ENCODE results near the gene LAG3. TPM values are rescaled to one million over a fixed set of nuclear protein-coding genes. Genes with fewer than 3 reads are reported as not detected.
"Not testable (repeated sequence)": the region's sequence is repeated elsewhere in the genome, so short reads cannot be mapped to it uniquely, and the experiment has no call there.

Gene LAG3
- 1.3 TPM for total RNA-seq
- long read RNA-seq, result 0 reads

DNA sequence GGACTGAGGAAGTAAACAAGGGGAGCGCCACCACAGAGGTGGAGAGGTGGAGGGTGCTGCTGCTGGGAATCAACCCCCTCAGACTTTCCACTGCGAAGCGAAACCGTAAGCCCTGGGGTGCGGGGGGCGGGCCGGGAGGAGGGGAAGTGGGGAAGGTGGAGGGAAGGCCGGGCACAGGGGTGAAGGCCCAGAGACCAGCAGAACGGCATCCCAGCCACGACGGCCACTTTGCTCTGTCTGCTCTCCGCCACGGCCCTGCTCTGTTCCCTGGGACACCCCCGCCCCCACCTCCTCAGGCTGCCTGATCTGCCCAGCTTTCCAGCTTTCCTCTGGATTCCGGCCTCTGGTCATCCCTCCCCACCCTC is at the start of gene LAG3:
Gene LAG3, plus strand, starts transcription at position 190 of the 365 bp plus-strand sequence. CDS start 333 bp downstream, outside the sequence.
- DNase-seq (ENCODE audit: low spot score), result no peak

DNA sequence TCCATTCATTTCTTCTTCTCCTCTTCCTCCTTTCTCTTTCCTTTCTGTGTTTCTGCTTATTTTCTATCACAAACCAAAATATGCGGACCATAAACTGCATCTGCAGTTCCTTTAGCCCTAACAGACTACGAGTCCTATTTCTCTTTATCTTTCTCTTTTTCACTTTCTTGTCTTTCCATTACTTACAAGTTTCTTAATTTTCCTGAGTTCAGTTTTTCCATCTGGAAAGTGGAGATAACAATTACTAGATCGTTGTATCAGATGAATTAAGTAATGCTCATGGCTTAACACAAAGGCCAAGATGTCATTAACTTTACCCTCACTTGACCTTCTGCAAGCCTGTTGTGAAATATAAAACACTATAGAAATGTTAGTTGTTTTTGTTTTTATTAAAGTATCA is 49.5 kb upstream of the LAG3 start:
- DNase-seq (ENCODE audit: low spot score), result no peak

DNA sequence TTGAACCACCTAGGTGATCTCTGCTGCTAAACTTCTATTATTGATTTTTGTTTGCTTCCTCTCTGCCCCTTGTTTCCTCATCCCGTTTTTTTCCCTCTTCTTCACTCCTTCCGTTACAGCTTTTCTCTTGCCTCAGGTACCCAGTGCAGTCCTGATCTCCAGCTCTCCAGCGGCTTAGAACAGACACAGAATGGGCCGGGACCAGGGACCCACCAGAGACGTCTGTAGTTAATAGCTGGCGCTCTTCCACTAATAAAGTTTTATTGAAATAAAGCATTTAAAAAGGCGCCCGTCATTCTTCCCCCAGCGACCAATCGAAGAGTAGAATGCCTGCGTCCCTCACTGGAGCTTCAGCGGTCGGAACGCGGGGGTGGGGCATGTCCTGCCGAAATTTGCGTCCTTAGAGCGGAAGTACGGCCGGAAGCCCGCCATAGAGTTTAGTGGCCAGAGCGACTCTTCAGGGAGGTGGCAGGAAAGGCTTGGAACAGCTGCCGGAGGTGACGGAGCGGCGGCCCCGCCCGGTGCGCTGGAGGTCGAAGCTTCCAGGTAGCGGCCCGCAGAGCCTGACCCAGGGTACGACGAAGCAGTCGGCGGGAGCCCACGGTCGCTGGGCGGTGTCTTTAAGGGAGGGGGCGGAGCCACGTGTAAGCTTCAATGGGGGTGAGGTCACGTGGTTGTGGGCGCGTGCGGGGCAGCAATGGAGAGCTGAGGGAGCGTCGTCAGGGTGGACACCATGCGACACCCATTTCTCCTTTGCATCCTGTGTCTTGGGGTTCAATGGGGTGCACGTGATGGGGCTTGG is 48.5 kb upstream of the LAG3 start, which contains the start of gene COPS7A:
Gene COPS7A, plus strand, starts transcription at position 440 of the 802 bp plus-strand sequence. CDS start 611 bp downstream, outside the sequence.
- DNase-seq (ENCODE audit: low spot score), result peak; percentile 98

DNA sequence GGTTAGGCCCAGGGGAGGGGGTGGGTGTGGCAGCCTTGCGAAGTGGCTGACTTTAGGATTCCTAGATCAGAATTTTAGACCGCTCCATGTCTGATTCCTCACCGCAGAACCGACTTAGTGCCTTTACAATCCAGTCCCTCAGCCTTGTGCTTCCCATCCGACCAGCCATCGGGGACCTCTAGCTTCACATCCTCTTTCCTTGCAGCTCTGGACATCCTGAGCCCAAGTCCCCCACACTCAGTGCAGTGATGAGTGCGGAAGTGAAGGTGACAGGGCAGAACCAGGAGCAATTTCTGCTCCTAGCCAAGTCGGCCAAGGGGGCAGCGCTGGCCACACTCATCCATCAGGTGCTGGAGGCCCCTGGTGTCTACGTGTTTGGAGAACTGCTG is 47.9 kb upstream of the LAG3 start:
- DNase-seq (ENCODE audit: low spot score), result no peak

DNA sequence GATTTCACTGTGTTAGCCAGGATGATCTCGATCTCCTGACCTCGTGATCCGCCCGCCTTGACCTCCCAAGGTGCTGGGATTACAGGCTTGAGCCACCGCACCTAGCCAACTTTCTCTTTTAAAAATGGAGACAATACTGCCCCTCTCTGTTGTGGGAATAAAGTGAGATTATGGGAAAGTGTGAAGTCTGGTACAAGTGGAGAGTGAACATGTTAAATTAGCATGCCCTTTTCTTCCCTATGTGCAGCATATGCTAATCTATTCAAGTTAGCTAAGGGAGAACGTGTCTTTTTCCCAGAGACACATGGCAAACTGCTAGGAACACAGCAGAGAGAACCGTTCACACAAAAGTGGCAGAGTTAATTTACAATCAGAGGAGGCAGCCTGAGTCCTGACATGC is 47.0 kb upstream of the LAG3 start:
- DNase-seq (ENCODE audit: low spot score), result no peak

DNA sequence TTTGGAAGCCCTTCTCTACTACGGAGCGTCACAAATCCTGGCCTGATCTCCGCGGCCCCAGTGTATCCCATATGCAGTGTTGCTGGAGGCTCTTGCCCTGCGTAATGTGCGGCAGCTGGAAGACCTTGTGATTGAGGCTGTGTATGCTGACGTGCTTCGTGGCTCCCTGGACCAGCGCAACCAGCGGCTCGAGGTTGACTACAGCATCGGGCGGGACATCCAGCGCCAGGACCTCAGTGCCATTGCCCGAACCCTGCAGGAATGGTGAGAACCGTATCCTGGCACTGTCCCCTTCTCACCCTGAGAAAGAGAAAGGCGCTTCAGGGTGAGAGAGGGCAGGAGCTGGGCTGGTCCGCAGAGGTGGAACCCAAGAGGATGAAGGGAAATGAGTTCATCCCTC is 43.1 kb upstream of the LAG3 start:
- no peak for DNase-seq (ENCODE audit: low spot score)

DNA sequence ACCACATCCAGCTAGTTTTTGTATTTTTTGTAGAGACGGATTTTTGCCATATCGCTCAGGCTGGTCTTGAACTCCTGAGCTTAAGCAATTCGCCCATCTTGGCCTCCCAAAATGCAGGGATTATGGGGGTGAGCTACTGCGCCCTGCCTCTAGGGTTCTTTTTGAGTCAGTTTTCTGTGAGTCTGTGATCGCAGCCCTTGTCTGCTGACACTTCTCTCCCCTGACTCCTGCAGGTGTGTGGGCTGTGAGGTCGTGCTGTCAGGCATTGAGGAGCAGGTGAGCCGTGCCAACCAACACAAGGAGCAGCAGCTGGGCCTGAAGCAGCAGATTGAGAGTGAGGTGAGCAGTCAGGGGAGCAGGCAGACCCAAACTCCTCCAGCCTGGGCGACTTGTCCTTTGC is 42.2 kb upstream of the LAG3 start:
- no peak for DNase-seq (ENCODE audit: low spot score)

DNA sequence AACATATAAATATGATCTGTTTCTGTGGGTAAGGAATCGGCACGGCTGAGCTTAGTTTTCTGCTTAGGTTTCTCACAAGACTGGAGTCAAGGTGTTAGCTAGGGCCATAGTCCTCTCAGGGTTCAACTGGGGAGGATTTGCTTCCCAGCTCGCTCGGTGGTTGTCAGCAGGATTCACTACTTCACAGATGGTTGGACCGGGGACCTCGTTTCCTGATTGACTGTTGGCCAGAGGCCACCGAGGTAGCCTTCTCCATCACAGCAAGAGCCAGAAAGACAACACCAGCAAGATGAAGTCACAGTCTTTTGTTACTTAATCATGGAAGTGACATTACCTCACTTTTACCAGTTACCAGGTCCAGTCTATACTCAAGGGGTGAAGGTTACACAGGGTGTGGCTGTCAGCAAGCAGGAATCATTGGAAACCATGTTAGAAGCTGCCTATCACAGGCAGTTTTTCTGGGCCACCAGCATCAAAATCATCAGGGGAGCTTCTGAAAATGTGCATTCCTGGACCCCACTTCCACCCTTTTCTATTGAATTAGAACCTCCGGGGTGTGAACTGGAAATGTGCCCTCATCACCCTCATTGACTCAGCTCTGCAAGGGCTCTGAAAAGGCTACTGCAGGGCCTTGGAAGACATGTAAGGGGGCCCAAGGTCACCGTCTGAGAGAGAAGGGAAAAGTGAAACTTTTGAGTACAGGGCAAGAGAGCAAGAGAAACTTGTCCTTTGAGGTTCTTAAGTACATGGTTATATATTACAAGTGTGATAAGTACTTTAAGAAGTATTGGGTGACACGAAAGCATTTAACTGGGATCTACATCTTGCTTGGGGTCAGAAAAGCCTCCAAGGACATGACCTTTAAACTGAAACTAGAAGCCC is 37.6 kb upstream of the LAG3 start:
- DNase-seq (ENCODE audit: low spot score), result no peak

DNA sequence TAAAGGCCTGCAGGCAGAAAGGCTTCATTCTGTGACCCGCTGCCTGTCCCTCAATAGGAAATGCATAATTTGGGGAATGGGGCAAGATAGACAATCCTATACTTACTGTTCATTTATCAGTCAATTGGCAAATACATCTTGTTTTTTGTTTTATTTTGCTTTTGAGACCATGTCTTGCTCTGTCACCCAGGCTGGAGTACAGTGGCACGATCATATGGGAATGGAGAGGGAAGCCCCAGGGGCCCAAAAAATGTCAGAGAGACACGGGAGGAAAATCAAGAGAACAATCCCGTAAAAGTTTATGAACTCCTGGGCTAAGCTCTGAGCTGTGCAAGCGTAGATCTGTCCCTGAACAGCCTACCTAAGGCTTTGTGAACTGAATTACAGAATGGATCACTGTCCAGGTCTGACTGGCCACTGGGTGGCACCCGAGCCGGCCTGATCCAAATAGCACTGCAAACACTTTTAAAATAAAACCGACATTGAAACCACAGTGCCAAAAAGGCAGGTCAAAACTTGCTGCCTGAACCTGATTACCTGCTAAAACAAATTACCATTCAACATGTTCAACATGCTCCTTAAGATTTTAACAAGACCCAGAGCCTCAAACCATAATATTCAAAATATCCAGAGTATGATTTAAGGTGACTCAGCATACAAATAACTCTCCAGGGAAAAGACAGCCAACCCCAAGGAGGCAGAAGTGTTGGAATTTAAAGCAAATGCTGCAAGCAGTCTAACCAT is 36.7 kb upstream of the LAG3 start:
- no peak for DNase-seq (ENCODE audit: low spot score)

DNA sequence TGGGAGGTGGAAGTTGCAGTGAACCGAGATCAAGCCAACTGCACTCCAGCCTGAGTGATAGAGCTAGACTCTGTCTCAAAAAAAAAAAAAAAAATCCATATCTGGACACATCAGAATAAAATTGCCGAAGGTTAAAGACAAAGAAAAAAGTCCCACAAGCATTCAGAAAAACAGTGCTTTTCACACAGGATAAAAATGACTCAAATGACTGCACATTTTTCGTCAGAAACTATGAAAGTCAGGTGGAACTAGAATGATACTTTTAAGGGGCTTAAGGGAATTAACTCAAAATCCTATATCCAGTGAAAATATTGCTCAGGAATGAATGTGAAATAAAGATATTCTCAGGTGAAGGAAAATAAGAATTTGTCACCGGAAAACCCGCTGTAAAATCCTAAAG is 35.6 kb upstream of the LAG3 start:
- DNase-seq (ENCODE audit: low spot score), result no peak

DNA sequence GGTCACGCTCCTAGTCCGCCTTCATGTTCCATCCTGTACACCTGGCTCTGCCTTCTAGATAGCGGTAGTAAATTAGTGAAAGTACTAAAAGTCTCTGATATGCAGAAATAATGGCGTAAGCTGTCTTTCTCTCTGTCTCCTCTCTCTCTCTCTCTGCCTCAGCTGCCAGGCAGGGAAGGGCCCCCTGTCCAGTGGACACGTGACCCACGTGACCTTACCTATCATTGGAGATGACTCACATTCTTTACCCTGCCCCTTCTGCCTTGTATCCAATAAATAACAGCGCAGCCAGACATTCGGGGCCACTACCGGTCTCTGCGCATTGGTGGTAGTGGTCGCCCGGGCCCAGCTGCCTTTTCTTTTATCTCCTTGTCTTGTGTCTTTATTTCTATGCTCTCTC is 30.2 kb upstream of the LAG3 start:
- not testable (repeated sequence) for DNase-seq (ENCODE audit: low spot score)

DNA sequence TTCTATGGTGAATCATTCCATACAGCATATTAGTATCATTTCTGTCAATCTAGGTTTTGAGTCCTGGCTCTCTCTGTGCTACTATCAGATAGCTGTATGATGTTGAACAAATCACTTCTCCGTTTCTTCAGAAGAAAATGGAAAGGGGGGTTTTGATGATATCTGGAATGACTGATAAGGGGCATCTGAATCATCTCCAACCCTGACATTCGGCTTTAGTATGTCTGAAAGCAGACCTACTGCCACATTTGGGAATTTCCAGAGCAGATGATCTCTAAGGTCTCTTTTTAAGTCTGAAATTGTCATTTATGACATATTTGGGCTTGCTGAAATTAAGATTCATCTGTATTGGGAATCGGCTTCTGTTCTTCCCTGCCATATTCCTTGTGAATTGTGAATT is 29.5 kb upstream of the LAG3 start:
- no peak for DNase-seq (ENCODE audit: low spot score)

DNA sequence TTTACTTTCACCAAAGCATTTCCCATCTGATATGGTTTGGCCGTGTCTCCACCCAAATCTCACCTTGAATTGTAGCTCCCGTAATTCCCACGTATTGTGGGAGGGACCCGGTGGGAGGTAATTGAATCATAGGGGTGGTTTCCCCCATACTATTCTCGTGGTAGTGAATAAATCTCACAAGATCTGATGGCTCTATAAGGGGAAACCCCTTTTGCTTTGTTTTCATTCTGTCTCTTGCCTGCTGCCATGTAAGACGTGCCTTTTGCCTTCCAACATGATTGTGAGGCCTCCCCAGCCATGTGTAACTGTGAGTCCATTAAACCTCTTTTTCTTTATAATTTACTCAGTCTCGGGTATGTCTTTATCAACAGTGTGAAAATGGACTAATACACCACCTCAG is 29.0 kb upstream of the LAG3 start:
- DNase-seq (ENCODE audit: low spot score), result not testable (repeated sequence)

DNA sequence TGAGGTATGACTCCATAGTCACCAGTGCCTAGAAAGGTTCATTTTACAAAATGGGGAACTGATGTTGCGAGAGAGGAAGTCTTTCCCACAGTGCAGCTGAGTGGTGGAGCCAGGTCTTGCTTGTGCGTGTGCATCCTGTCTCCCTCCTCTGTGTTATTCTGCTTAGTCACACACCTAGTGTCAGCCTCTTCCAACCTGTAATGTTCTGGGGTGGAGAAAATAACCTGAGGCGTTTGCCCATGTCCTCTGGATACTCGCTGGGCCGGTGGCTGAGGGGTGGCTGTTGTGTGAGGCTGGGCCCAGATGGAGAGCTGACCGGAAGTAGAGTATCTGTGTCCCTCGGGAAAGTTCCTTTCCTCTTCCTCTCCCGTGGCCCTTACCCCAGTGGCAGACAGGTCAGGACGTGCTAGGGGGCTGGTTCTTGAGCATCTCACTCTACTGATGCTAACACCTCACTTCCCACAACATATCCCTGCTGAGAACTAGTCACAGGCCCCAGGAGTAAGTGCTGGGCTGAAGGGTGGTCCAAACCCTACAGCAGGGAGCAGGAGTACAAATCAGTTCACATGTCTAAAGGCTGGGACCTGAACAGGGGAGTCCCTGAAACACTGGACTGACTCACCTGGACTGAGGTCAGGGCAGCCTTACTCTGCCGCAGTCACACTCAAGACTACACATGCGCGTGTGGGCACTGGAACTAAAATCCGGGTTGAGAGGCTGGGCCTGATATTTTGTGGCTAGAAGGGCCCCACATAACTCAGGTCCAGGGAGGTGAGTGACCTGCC is 26.4 kb upstream of the LAG3 start:
- no peak for DNase-seq (ENCODE audit: low spot score)

DNA sequence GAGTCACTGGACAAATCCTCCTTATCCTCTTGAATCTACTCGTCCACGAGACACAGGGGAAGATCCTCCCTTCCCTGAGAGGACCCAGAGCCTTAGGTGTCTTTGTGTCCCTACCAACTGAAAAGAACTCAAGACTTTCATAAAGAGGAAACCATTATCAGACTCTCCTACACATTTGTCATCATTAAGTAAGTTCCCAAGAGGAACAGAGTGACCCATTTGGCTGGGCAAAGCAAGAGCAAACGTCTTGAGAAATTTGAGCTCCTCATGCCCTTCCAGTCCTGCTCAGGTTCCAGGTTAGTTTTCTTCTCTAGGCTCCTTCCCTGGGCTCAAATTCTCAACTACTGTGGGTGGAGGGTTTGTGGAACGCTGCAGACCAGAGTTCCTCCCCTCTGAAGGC is 25.1 kb upstream of the LAG3 start:
- DNase-seq (ENCODE audit: low spot score), result no peak

DNA sequence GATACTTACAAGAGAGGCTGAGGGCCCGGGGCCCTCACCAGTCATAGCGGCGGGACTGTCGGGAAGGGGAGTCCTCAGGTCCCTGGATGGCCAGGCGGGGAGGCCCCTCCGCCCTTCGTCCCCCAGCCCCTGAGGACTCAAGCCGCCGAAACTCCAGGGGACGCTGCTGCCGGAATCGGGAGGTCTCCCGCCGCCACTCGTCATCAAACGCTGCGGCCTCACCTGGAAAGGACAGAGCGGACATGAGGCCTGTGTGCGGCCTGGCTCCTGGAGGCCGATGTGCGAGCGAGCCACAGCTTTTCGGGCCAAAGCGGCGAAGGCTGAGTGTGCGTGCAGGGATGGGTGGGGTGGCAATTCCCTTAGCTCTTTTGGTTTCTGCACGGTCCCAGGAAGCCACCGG is 23.6 kb upstream of the LAG3 start:
- DNase-seq (ENCODE audit: low spot score), result no peak

DNA sequence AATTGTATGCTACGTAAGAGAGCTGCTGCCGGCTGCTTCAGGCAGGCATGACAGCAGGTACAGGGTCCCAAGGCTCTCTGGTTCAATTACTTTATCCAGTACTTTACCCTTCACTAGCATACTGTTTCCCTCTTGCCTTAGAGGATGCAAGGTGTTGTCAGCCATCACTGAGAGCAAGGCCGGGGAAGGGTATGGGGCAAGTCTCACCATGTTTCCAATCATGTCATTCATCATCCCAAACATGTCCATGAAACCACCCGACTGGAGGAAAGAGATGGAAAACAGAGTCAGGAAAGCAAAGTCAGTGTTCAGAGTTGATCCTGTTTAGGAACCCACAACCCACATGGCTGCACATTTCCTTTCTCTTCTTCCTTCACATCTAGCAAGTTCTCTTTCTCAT is 21.8 kb upstream of the LAG3 start:
- no peak for DNase-seq (ENCODE audit: low spot score)

DNA sequence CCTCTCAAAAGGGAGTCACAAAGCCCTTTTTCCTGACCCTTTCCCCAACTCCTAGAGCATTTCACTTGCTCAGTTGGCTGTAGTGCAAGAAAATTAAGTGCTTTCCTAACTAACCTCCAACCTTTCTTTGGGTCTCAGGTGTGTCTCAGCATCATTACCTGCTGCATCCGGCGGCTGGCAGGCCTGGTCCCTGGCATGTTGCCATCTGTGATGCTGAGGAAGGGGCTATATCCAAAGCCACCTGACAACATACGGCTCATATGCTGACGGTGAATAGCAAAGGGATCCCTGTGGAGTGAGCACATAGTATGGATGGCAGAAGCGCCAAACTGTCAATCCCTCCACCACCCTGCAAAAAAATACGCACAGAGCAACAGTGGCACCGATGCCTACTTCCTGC is 20.6 kb upstream of the LAG3 start:
- DNase-seq (ENCODE audit: low spot score), result no peak

DNA sequence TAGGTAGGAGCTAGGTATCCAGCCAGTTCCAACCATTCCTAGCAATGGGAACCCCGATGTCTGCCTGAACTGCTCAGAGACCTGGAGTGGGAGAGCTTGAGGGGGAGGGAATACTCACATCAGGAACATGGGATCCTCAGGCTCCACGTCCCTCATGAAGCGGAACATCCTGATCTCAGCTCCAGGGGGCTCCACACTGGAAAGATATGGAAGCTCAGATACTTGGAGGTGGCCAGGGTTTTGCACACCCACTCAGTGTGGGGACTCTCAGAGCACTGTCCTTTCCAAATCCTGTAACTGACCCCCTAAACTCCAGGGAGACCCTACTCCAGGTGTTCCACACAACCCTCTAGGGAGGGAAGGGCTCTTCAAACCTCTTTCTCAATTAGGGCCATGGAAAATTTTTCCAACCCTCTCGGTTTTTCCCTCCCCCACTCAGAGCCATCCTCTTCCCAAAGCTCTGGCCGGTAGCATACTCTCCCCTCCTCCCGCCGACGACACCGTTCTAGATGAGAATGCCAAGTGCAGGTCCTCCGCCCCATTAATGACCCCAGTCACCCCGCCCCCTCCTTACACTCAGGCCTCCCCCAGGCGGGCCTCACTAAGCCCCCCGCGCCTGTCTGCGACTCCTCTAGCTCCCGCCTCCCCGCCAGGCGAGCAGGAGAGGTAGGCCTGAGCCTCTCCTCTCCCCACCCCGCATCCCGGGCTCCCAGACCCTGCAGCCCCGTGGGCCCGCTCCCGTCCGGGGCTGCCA is 20.0 kb upstream of the LAG3 start:
- no peak for DNase-seq (ENCODE audit: low spot score)
